Central memory CD8-positive, alpha-beta T cell (primary cell): ENCODE measurements around the gene AHCYL2.
"Not testable (repeated sequence)": the region's sequence is repeated elsewhere in the genome, so short reads cannot be mapped to it uniquely, and the experiment has no call there.

Experiments
- ATAC-seq: fragments of 150-1000 bp; cut with Tn5 transposase; replicated peaks from 2 replicates; pipeline ENCODE4 v1.10.0; 2022; ENCODE audit warnings: mild to moderate bottlenecking, moderate FRiP score, moderate number of reproducible peaks; ENCODE audit not compliant: poor library complexity, severe bottlenecking; ENCODE audit errors: extremely low read depth
- DNase-seq, 2 donors: peaks; one replicate each; pipeline ENCODE4 v3.0.0; 2021; ENCODE audit warnings: low spot score in 2 of 2
- H3K27ac Mint-ChIP-seq: one replicate; pipeline ENCODE4 v1.8.0; 2022; ENCODE audit warnings: low read depth, mild to moderate bottlenecking, moderate library complexity, mixed read lengths
- H3K27me3 Mint-ChIP-seq: one replicate; pipeline ENCODE4 v1.8.0; 2022; ENCODE audit warnings: mixed read lengths
- H3K36me3 Mint-ChIP-seq: one replicate; pipeline ENCODE4 v1.8.0; 2022; ENCODE audit warnings: mild to moderate bottlenecking, moderate library complexity, mixed read lengths; ENCODE audit not compliant: insufficient read depth
- H3K4me1 Mint-ChIP-seq: one replicate; pipeline ENCODE4 v1.8.0; 2022; ENCODE audit warnings: mixed read lengths
- H3K4me3 Mint-ChIP-seq: one replicate; pipeline ENCODE4 v1.8.0; 2022; ENCODE audit warnings: mild to moderate bottlenecking, moderate library complexity, mixed read lengths
- H3K9me3 Mint-ChIP-seq: one replicate; pipeline ENCODE4 v1.8.0; 2022; ENCODE audit warnings: mixed read lengths

The AHCYL2 gene

GRCh38 chr7:129238546-129238945, 13.7 kb downstream of the AHCYL2 start:
- Mint-ChIP-seq H3K9me3 (no peaks in the 10 kb centered on the region), H3K36me3 (peaks cover 3% of the 10 kb centered on the region), H3K27me3 (no peaks in the 10 kb centered on the region), H3K27ac (no peak overlapping the region), H3K4me1 (peaks cover 24% of the 10 kb centered on the region), H3K4me3 (no peak overlapping the region)
- DNase-seq (no peak), ATAC-seq (no peak)

- Mint-ChIP-seq H3K27ac (no peak overlapping the region), H3K4me3 (no peak overlapping the region), H3K27me3 (no peaks in the 10 kb centered on the region), H3K36me3 (no peaks in the 10 kb centered on the region), H3K4me1 (peaks cover 18% of the 10 kb centered on the region), H3K9me3 (no peaks in the 10 kb centered on the region)
- no peak for DNase-seq
- ATAC-seq, result no peak
These were observed 15.4 kb downstream of the AHCYL2 start for GRCh38 chr7:129240119-129240820.

- Mint-ChIP-seq H3K36me3 (no peaks in the 10 kb centered on the region), H3K27me3 (no peaks in the 10 kb centered on the region), H3K4me3 (no peak overlapping the region), H3K4me1 (peaks cover 15% of the 10 kb centered on the region), H3K9me3 (no peaks in the 10 kb centered on the region), H3K27ac (no peak overlapping the region)
- ATAC-seq (no peak), DNase-seq (no peak)
These were observed 19.4 kb downstream of the AHCYL2 start for GRCh38 chr7:129244220-129244619.

- H3K4me1 Mint-ChIP-seq, result peaks cover 4% of the 10 kb centered on the region
- no peaks in the 10 kb centered on the region for H3K9me3 Mint-ChIP-seq
- no peaks in the 10 kb centered on the region for H3K27me3 Mint-ChIP-seq
- ATAC-seq (no peak), DNase-seq (no peak)
- no peak overlapping the region for H3K27ac Mint-ChIP-seq
- H3K36me3 Mint-ChIP-seq, result no peaks in the 10 kb centered on the region
- H3K4me3 Mint-ChIP-seq, result no peak overlapping the region
These were observed 20.7 kb downstream of the AHCYL2 start for GRCh38 chr7:129245533-129245932.

GRCh38 chr7:129247087-129247486, 22.3 kb downstream of the AHCYL2 start:
- no peak for ATAC-seq
- Mint-ChIP-seq H3K4me3 (no peak overlapping the region), H3K4me1 (peaks cover 14% of the 10 kb centered on the region), H3K27ac (no peak overlapping the region), H3K9me3 (no peaks in the 10 kb centered on the region), H3K36me3 (no peaks in the 10 kb centered on the region), H3K27me3 (no peaks in the 10 kb centered on the region)
- DNase-seq, result no peak

- no peaks in the 10 kb centered on the region for H3K36me3 Mint-ChIP-seq
- H3K4me1 Mint-ChIP-seq, result peaks cover 14% of the 10 kb centered on the region
- no peaks in the 10 kb centered on the region for H3K9me3 Mint-ChIP-seq
- no peak for DNase-seq
- ATAC-seq, result no peak
- no peak overlapping the region for H3K4me3 Mint-ChIP-seq
- H3K27me3 Mint-ChIP-seq, result no peaks in the 10 kb centered on the region
- no peak overlapping the region for H3K27ac Mint-ChIP-seq
These were observed 27.3 kb downstream of the AHCYL2 start for GRCh38 chr7:129252128-129252527.

GRCh38 chr7:129252603-129253002, 27.8 kb downstream of the AHCYL2 start:
- DNase-seq, H3K9me3 Mint-ChIP-seq, H3K4me3 Mint-ChIP-seq, ATAC-seq, H3K27ac Mint-ChIP-seq, H3K27me3 Mint-ChIP-seq, H3K36me3 Mint-ChIP-seq: not testable (repeated sequence)
- peaks cover 14% of the 10 kb centered on the region for H3K4me1 Mint-ChIP-seq

GRCh38 chr7:129255800-129256199, 31.0 kb downstream of the AHCYL2 start:
- Mint-ChIP-seq H3K9me3 (no peaks in the 10 kb centered on the region), H3K27ac (no peak overlapping the region), H3K36me3 (no peaks in the 10 kb centered on the region), H3K27me3 (no peaks in the 10 kb centered on the region), H3K4me1 (peaks cover 26% of the 10 kb centered on the region), H3K4me3 (no peak overlapping the region)
- ATAC-seq (no peak), DNase-seq (no peak)

GRCh38 chr7:129256221-129256620, 31.4 kb downstream of the AHCYL2 start:
- Mint-ChIP-seq H3K4me1 (peaks cover 23% of the 10 kb centered on the region), H3K4me3 (no peak overlapping the region), H3K27me3 (no peaks in the 10 kb centered on the region), H3K27ac (no peak overlapping the region), H3K36me3 (no peaks in the 10 kb centered on the region), H3K9me3 (no peaks in the 10 kb centered on the region)
- no peak for DNase-seq
- no peak for ATAC-seq

- ATAC-seq, result no peak
- Mint-ChIP-seq H3K27me3 (no peaks in the 10 kb centered on the region), H3K36me3 (no peaks in the 10 kb centered on the region), H3K9me3 (no peaks in the 10 kb centered on the region), H3K4me1 (peaks cover 19% of the 10 kb centered on the region), H3K27ac (no peak overlapping the region), H3K4me3 (no peak overlapping the region)
- DNase-seq, result no peak
These were observed 32.3 kb downstream of the AHCYL2 start for GRCh38 chr7:129257168-129257567.

GRCh38 chr7:129258649-129259389, 34.0 kb downstream of the AHCYL2 start:
- Mint-ChIP-seq H3K27me3 (no peaks in the 10 kb centered on the region), H3K27ac (no peak overlapping the region), H3K4me1 (peaks cover 25% of the 10 kb centered on the region), H3K36me3 (peaks cover 2% of the 10 kb centered on the region), H3K4me3 (no peak overlapping the region), H3K9me3 (no peaks in the 10 kb centered on the region)
- DNase-seq, result no peak
- ATAC-seq, result no peak

- Mint-ChIP-seq H3K9me3 (no peaks in the 10 kb centered on the region), H3K4me3 (no peak overlapping the region), H3K27ac (no peak overlapping the region), H3K4me1 (peaks cover 25% of the 10 kb centered on the region), H3K36me3 (peaks cover 2% of the 10 kb centered on the region), H3K27me3 (no peaks in the 10 kb centered on the region)
- DNase-seq, result no peak
- no peak for ATAC-seq
These were observed 37.5 kb downstream of the AHCYL2 start for GRCh38 chr7:129262324-129262723.

- ATAC-seq (no peak), DNase-seq (no peak)
- peaks cover 2% of the 10 kb centered on the region for H3K36me3 Mint-ChIP-seq
- H3K27ac Mint-ChIP-seq, result no peak overlapping the region
- peaks cover 25% of the 10 kb centered on the region for H3K4me1 Mint-ChIP-seq
- H3K4me3 Mint-ChIP-seq, result no peak overlapping the region
- no peaks in the 10 kb centered on the region for H3K9me3 Mint-ChIP-seq
- H3K27me3 Mint-ChIP-seq, result no peaks in the 10 kb centered on the region
These were observed 38.3 kb downstream of the AHCYL2 start for GRCh38 chr7:129263168-129263567.
